ENCODE results near the gene STX18.
A peak's percentile ranks its signal among the peaks of the same experiment; 100 is the strongest.
"Not testable (repeated sequence)": the region's sequence is repeated elsewhere in the genome, so short reads cannot be mapped to it uniquely, and the experiment has no call there.

The STX18 gene

DNA sequence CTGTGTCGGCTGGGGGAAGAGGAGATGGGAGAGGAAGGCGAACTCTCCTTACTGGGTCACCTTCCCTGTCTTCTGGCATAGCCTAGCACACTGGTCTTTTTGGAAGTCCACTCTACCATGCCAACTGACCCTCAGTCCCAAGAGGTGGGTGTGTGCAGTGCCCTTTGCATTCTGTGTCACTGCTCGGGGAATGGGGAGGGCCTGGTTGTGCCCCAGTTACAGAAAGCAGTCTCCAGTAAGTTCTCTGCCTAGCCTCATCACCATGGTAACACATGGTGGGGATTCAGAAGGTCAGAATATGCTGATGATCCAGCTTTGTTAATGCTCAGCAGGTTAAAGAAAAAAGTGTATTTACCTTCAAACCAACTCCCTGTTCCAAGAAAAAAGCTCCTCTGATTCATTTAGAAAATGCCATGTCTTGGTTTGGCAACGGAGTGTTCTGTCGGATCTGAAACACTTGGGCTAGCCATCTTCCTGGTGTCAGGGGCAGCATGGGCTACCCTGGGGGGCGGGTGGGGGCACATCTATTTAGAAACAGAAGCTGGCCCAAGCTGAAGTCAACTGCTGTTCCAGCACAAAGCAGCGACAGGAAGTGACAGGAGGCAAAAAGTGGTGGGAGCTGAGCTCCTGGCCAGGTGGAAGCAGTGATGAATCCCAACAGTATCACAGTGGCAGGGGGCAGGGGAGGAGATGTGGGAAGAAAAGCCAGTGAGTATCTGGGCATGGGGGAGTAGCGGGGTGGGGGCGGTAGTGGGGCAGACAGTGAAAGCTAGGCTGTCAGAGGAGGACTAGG lies 117.9 kb downstream of the STX18 start:
- peaks cover 5% of the 10 kb centered on the region for H3K4me1 Mint-ChIP-seq (ENCODE audit: low read depth)
- H3K4me3 Mint-ChIP-seq, result no peak overlapping the region
- H3K27me3 Mint-ChIP-seq (ENCODE audit: low read depth), result no peaks in the 10 kb centered on the region
- H3K27ac Mint-ChIP-seq, result no peak overlapping the region
- peaks cover 9% of the 10 kb centered on the region for H3K36me3 Mint-ChIP-seq (ENCODE audit: low read depth)
- no peaks in the 10 kb centered on the region for H3K9me3 Mint-ChIP-seq

DNA sequence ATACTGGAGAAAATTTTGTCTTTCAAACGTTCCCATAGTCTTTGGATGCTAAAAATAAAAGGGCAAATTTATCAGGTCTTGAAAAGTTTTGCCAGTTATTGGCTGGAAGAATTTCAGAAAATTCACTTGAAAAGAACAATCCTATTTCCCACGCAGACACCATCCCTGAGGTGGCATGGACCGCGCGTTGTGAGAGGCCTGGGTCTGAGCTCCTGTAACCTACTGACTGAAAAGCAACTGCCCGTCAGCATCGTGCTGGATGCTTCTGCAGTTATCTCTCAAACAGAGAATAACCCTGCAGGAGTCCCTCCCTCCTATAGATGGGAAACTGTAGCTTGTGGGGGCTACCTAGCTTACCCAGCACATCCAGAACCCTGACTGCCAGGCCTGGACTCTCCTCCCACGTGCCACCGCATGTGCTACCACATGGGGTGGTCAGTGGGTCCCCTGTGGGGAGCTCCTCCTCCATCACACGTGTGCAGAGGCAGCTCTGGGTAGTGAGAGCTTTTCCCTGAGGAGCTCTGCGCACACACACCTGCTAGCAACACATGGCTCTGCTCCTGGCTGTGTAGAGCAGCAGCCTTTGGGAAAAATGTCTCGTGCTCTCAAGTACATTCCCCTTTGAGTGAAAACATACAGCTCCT lies 118.9 kb downstream of the STX18 start:
- H3K4me1 Mint-ChIP-seq (ENCODE audit: low read depth), result peaks cover 12% of the 10 kb centered on the region
- no peaks in the 10 kb centered on the region for H3K27me3 Mint-ChIP-seq (ENCODE audit: low read depth)
- no peak overlapping the region for H3K27ac Mint-ChIP-seq
- H3K36me3 Mint-ChIP-seq (ENCODE audit: low read depth), result peaks cover 14% of the 10 kb centered on the region
- no peak overlapping the region for H3K4me3 Mint-ChIP-seq
- no peaks in the 10 kb centered on the region for H3K9me3 Mint-ChIP-seq

DNA sequence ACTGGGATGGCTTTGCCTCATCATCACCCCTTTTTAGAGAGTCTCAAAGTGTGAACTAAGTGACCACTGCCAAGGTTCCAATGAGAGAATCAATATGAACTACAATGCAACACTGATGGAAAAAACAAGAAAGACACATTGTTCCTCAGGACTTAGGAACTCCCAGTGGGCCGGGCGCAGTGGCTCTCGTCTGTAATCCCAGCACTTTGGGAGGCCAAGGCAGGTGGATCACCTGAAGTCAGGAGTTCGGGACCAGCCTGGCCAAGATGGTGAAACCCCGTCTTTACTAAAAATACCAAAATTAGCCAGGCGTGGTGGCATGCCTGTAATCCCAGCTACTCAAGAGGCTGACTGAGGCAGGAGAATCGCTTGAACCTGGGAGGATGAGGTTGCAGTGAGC lies 119.7 kb downstream of the STX18 start:
- not testable (repeated sequence) for H3K27ac Mint-ChIP-seq; H3K9me3 Mint-ChIP-seq; H3K27me3 Mint-ChIP-seq (ENCODE audit: low read depth); H3K4me3 Mint-ChIP-seq
- Mint-ChIP-seq H3K36me3 (ENCODE audit: low read depth) (peaks cover 14% of the 10 kb centered on the region), H3K4me1 (ENCODE audit: low read depth) (peaks cover 13% of the 10 kb centered on the region)

DNA sequence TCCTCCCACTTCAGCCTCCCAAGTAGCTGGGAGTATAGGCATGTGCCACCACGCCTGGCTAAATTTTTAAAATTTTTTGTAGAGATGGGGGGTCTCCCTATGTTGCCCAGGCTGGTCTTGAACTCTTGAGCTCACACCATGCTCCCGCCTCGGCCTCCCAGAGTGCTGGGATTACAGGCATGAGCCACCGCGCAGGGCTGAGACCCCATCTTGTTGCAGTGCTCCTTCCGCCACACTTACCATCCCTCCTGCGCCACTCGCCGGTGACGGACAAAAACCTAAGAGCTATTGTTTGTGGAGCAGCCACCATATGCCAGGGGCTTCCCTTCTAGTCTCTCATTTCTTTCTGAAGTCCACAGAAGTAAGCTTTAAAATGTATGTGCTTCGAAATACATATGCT lies 120.5 kb downstream of the STX18 start:
- H3K36me3 Mint-ChIP-seq (ENCODE audit: low read depth), result peaks cover 17% of the 10 kb centered on the region
- H3K27me3 Mint-ChIP-seq (ENCODE audit: low read depth), result no peaks in the 10 kb centered on the region
- no peaks in the 10 kb centered on the region for H3K9me3 Mint-ChIP-seq
- H3K4me3 Mint-ChIP-seq, result no peak overlapping the region
- no peak overlapping the region for H3K27ac Mint-ChIP-seq
- H3K4me1 Mint-ChIP-seq (ENCODE audit: low read depth), result peaks cover 13% of the 10 kb centered on the region

DNA sequence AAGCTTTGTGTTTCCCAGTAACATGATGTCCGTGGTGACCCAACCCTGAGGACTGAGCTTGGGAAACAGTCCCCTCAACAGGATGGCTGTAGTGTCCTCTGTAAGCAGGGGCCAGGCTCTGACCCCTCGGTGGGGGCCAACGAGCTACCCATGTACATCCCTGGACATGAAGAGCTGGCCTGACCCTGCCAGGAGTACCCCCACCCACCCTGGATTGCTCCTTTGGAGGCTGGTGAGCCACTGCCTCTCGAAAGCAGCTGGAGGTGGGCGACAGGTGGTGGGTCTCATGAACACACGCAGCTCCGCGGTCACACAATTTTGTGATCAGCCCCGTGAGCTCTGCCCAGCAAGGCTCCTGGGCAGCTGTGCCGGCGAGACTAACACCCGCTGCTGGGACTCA lies 121.4 kb downstream of the STX18 start:
- Mint-ChIP-seq H3K9me3 (no peaks in the 10 kb centered on the region), H3K27me3 (ENCODE audit: low read depth) (no peaks in the 10 kb centered on the region), H3K27ac (no peak overlapping the region), H3K36me3 (ENCODE audit: low read depth) (peaks cover 17% of the 10 kb centered on the region), H3K4me3 (no peak overlapping the region), H3K4me1 (ENCODE audit: low read depth) (peaks cover 13% of the 10 kb centered on the region)

DNA sequence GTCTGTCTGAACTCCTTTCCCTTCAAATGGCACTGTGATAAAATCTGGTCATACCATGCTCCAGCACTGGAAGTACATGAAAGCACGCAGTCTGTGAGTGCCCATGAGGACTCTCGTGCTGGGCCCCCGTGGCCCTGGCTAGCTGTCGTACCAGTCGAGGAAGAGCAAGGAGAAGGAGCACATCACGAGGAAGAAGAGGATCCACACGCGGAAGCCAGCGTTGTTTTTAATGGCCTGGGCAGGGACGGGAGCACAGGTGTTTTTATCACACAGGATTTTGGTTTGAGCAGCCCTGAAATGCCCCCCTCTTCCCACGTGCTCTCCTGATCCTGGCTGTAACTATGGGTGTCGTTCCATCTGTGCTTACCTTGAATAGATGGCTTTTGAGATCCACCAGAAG lies 122.0 kb downstream of the STX18 start:
- H3K36me3 Mint-ChIP-seq (ENCODE audit: low read depth), result peaks cover 17% of the 10 kb centered on the region
- H3K4me1 Mint-ChIP-seq (ENCODE audit: low read depth), result peaks cover 13% of the 10 kb centered on the region
- no peaks in the 10 kb centered on the region for H3K9me3 Mint-ChIP-seq
- H3K4me3 Mint-ChIP-seq, result no peak overlapping the region
- no peak overlapping the region for H3K27ac Mint-ChIP-seq
- no peaks in the 10 kb centered on the region for H3K27me3 Mint-ChIP-seq (ENCODE audit: low read depth)

DNA sequence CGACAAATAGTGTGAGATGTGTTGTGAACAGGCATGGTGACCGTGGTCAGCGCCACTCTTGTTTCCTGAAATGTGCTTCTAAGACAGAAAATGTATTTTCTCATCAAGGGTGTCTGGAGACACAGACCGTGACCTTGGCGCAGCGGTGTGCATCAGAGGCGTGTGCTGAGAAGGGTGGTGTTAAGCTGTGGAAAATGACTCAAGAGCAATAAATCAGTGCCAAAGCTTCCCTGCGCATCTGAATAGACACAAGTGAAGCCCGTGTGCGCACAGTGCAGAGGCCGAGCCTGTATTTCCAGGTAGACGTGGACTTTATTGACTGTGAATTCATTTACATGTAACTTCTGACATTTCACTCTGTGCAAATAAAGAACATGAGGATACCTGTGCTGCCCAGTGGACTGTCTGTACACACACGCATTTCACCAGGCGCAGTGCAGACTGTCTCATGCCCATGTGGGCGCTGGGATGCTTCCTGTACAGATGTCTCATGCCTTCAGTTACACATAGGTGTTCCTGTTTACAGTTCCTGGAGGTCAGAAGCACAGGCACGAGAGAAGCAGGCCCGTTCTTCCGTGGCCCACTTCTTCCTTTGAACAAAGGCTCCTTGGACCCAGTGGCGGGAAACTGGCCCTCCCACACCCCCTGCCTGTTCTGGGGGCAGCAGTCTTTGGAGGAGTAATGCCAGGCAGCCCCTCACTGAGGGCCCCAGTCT lies 123.0 kb downstream of the STX18 start:
- Mint-ChIP-seq H3K9me3 (no peaks in the 10 kb centered on the region), H3K27ac (no peak overlapping the region), H3K36me3 (ENCODE audit: low read depth) (peaks cover 17% of the 10 kb centered on the region), H3K4me3 (no peak overlapping the region), H3K4me1 (ENCODE audit: low read depth) (peaks cover 13% of the 10 kb centered on the region), H3K27me3 (ENCODE audit: low read depth) (no peaks in the 10 kb centered on the region)

DNA sequence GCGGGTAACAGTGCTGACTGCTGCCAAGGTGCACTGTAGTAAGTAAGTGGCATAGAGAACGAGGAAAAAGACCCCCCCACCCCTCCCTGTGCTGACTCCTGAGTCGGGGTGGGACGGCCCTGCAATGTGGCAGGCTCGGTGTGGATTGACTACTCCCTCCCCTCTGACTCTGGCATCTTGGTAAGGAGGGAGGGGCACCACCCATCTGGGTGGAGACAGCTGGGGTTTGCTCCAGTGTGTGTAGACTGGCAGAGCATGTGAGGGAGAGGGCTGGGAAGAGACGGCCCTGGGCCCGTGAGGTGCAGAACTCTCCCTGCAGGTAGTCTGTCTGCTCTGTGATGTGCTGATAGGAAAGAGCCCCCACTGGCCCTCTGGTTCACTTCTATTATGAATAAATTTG lies 124.0 kb downstream of the STX18 start:
- peaks cover 17% of the 10 kb centered on the region for H3K36me3 Mint-ChIP-seq (ENCODE audit: low read depth)
- no peak overlapping the region for H3K27ac Mint-ChIP-seq
- H3K4me1 Mint-ChIP-seq (ENCODE audit: low read depth), result peaks cover 13% of the 10 kb centered on the region
- no peaks in the 10 kb centered on the region for H3K9me3 Mint-ChIP-seq
- no peak overlapping the region for H3K4me3 Mint-ChIP-seq
- H3K27me3 Mint-ChIP-seq (ENCODE audit: low read depth), result no peaks in the 10 kb centered on the region

DNA sequence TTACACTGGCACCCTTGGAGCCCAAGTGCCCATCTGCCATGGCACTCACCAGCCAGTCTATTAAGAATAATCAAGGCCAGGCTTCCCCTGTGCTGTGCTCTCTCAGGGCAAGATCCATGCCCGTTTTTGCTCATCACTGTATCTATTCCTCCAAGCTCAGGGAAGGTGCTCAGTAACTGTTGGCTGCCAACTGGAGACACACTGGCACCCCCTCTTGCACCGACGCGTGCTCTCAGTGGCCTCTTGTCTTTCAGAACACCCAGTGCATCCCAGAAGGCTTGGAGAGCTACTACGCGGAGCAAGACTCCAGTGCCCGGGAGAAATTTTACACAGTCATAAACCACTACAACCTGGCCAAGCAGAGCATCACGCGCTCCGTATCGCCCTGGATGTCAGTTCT lies 124.9 kb downstream of the STX18 start:
- Mint-ChIP-seq H3K36me3 (ENCODE audit: low read depth) (peaks cover 17% of the 10 kb centered on the region), H3K27me3 (ENCODE audit: low read depth) (no peaks in the 10 kb centered on the region), H3K4me3 (no peak overlapping the region), H3K4me1 (ENCODE audit: low read depth) (peaks cover 13% of the 10 kb centered on the region), H3K27ac (peak overlapping the region; percentile 0), H3K9me3 (no peaks in the 10 kb centered on the region)

DNA sequence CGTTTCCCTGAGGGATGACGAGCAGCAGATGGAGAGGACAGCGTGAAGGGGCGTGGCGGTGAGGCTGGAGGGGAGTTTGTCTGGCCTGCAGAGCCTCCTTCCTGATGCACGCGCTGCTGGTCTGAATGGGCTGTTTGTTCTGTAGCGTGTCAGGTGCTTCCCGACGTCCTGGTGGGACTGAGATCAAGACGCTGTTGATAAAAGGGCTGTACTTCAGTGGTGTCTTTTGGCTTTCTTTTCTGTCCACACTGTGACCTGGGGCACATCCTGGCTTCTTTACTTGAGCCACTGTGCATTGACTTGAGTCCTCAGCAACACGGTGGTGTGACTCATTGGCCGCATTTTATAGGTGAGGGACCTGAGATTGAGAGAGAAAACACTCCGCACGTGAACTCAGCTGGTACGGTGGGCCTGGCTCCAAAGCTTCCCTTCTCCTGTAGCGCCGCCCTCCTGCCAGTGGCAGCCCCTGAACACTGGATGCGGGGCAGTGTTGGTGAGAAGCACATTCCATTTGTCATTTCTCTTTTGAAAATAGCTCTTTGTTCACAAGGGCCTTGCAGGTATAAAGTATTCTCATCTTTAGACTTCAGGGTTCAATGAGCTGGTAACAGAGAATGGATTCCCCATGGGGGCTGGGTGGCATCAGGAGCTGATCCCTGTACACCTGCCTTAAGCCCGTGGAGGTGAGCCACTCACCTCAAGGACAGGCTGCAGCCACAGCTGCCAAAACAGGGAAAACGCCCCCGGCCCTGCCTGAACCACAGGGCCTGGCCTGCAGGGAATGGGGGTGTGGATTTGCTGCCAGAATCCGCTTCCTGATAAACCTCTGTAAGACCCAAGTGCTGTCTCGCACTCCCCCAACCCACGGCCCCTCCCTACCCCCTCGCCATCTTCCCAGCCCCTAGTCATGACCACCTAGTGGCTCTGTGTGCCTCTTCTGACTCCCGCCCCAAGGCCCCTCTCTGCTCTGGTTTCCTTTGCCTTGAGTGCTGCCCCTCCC lies 125.7 kb downstream of the STX18 start:
- Mint-ChIP-seq H3K27me3 (ENCODE audit: low read depth) (no peaks in the 10 kb centered on the region), H3K4me3 (no peak overlapping the region), H3K36me3 (ENCODE audit: low read depth) (peaks cover 16% of the 10 kb centered on the region), H3K27ac (peak overlapping the region; percentile 0), H3K4me1 (ENCODE audit: low read depth) (peaks cover 13% of the 10 kb centered on the region), H3K9me3 (no peaks in the 10 kb centered on the region)

DNA sequence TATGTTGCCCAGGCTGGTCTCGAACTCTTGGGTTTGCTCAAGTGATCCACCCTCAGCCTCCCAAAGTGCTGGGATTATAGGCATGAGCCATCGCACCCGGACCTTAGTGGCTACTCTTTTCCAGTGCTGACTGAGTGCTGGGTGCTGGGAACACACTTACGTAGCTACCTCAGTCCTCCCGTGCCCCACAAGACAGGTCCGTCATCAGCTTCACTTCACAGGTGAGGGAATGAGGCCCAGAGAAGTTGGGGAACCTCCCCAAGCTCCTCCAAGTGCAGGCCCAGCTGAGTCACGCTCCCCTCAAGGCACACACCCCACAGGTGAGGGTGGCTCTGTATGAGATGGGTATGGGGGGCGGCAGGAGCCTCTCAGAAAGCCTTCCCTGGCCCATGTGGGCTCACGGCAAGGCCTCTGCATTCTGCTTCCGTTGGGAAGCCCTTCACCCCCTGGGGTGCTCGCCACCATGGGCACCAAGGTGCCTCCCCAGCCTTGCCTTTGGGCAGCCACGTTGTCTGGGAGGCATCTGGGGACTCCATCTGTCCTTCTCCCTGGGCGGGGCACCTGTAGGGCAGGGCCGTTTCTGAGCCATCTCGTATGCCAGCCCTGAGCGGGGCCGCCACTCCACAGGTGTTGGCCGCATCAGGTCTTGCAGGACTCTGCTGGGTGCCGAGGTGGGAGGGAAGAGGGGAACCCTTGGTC lies 126.6 kb downstream of the STX18 start:
- Mint-ChIP-seq H3K27ac (no peak overlapping the region), H3K4me1 (ENCODE audit: low read depth) (peaks cover 13% of the 10 kb centered on the region), H3K9me3 (no peaks in the 10 kb centered on the region), H3K27me3 (ENCODE audit: low read depth) (no peaks in the 10 kb centered on the region), H3K36me3 (ENCODE audit: low read depth) (peaks cover 11% of the 10 kb centered on the region), H3K4me3 (no peak overlapping the region)

DNA sequence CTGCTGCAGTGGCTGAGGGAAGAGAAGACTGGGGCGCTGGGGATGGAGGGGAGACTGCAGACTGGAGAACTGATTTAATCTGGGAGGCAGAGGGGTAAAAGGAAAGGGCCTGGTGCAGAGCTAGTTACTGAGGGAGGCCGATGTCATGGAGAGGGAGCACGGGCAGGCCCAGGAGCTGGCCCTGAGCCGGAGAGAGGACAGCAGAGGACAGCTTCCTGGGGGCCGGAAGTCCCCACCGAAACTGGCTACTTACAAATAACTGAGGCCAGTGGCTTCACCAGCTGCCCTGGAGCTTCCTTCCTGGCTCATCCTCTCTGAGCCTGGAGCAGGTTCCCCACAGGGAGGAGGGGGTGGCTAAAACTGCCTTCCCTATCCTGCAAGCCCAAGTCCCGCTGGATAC lies 128.0 kb downstream of the STX18 start:
- Mint-ChIP-seq H3K27ac (no peak overlapping the region), H3K27me3 (ENCODE audit: low read depth) (no peaks in the 10 kb centered on the region), H3K4me1 (ENCODE audit: low read depth) (peaks cover 6% of the 10 kb centered on the region), H3K4me3 (no peak overlapping the region), H3K9me3 (no peaks in the 10 kb centered on the region), H3K36me3 (ENCODE audit: low read depth) (peaks cover 7% of the 10 kb centered on the region)

DNA sequence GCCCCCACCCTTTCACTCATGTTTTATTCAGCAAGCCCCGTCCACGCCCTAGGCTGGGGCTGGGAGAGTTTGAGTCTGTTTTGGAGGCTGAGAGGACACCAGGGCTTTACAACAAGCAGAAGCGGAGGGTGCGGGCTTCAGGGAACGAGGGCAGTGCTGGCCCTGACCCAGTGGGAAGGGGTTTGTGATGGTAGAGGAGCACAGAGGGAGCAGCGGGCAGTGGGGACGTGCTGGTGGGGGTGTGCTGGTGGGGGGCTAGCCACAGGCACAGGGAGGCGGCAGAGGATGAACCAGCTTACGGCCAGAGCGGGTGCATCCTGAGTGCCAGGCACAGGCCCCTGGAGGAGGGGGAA lies 128.5 kb downstream of the STX18 start:
- no peak overlapping the region for H3K4me3 Mint-ChIP-seq
- H3K27ac Mint-ChIP-seq, result no peak overlapping the region
- H3K9me3 Mint-ChIP-seq, result no peaks in the 10 kb centered on the region
- peaks cover 2% of the 10 kb centered on the region for H3K4me1 Mint-ChIP-seq (ENCODE audit: low read depth)
- H3K27me3 Mint-ChIP-seq (ENCODE audit: low read depth), result no peaks in the 10 kb centered on the region
- H3K36me3 Mint-ChIP-seq (ENCODE audit: low read depth), result peaks cover 3% of the 10 kb centered on the region
